H9 (cell line): ENCODE results near the gene FBXO31. TPM values are rescaled to one million over a fixed set of nuclear protein-coding genes. Genes with fewer than 3 reads are reported as not detected.

ENCODE experiments used
- DNase-seq: peaks from one replicate; pipeline ENCODE4 v3.0.0-alpha.2; 2017
- H2AFZ ChIP-seq: one replicate; pipeline ENCODE4 v1.6.1; 2013; ENCODE audit warnings: mild to moderate bottlenecking, low read length, control low read depth, moderate library complexity
- H2AK5ac ChIP-seq: 2 replicates; pipeline ENCODE4 v1.6.1; 2013; ENCODE audit warnings: low read length, control low read depth, mixed read lengths; ENCODE audit not compliant: insufficient read length
- H2BK120ac ChIP-seq: one replicate; pipeline ENCODE4 v1.6.1; 2013; ENCODE audit warnings: low read depth, mild to moderate bottlenecking, low read length, control low read depth, inconsistent platforms; ENCODE audit not compliant: poor library complexity, severe bottlenecking
- H2BK12ac ChIP-seq: 2 replicates; pipeline ENCODE4 v1.6.1; 2013; ENCODE audit warnings: low read length, control low read depth, mixed read lengths, low read depth; ENCODE audit not compliant: insufficient read length
- H2BK15ac ChIP-seq: 2 replicates; pipeline ENCODE4 v1.6.1; 2013; ENCODE audit warnings: low read depth, low read length, control low read depth
- H2BK20ac ChIP-seq: one replicate; pipeline ENCODE4 v1.6.1; 2013; ENCODE audit warnings: low read depth, mild to moderate bottlenecking, low read length, control low read depth, inconsistent platforms; ENCODE audit not compliant: poor library complexity, severe bottlenecking
- H2BK5ac ChIP-seq: 2 replicates; pipeline ENCODE4 v1.6.1; 2013; ENCODE audit warnings: low read length, control low read depth, mixed read lengths; ENCODE audit not compliant: insufficient read length
- H3K14ac ChIP-seq: 2 replicates; pipeline ENCODE4 v1.6.1; 2013; ENCODE audit warnings: low read length, control low read depth; ENCODE audit not compliant: insufficient read depth
- H3K18ac ChIP-seq: 2 replicates; pipeline ENCODE4 v1.6.1; 2013; ENCODE audit warnings: low read depth, mild to moderate bottlenecking, mixed read lengths, low read length, control low read depth; ENCODE audit not compliant: insufficient read length
- H3K23ac ChIP-seq: 2 replicates; pipeline ENCODE4 v1.6.1; 2013; ENCODE audit warnings: low read length, control low read depth, mixed read lengths, low read depth; ENCODE audit not compliant: insufficient read length
- H3K23me2 ChIP-seq: 2 replicates; pipeline ENCODE4 v1.6.1; 2013; ENCODE audit warnings: low read depth, mild to moderate bottlenecking, mixed read lengths, low read length, control low read depth; ENCODE audit not compliant: insufficient read length, poor library complexity, severe bottlenecking
- H3K27ac ChIP-seq: 2 replicates; pipeline ENCODE4 v1.5.1; 2013; ENCODE audit warnings: low read length, control low read depth, mixed read lengths, low read depth; ENCODE audit not compliant: insufficient read length
- H3K27me3 ChIP-seq: 2 replicates; pipeline ENCODE4 v1.6.1; 2013; ENCODE audit warnings: low read length, control low read depth, inconsistent platforms; ENCODE audit not compliant: insufficient read depth
- H3K4ac ChIP-seq: 2 replicates; pipeline ENCODE4 v1.6.1; 2013; ENCODE audit warnings: low read depth, mild to moderate bottlenecking, control low read depth, inconsistent platforms, low read length, moderate library complexity
- H3K4me1 ChIP-seq: 2 replicates; pipeline ENCODE4 v1.6.1; 2013; ENCODE audit warnings: low read length, control low read depth, inconsistent platforms; ENCODE audit not compliant: insufficient read depth
- H3K4me2 ChIP-seq: 2 replicates; pipeline ENCODE4 v1.6.1; 2013; ENCODE audit warnings: low read length, control low read depth, mixed read lengths; ENCODE audit not compliant: insufficient read length, insufficient read depth
- H3K56ac ChIP-seq: 2 replicates; pipeline ENCODE4 v1.6.1; 2013; ENCODE audit warnings: low read depth, mild to moderate bottlenecking, mixed read lengths, low read length, control low read depth; ENCODE audit not compliant: insufficient read length
- H3K79me1 ChIP-seq: 2 replicates; pipeline ENCODE4 v1.6.1; 2013; ENCODE audit warnings: low read depth, mild to moderate bottlenecking, moderate library complexity, low read length, control low read depth, inconsistent platforms; ENCODE audit not compliant: insufficient read depth, poor library complexity, severe bottlenecking
- H3K79me2 ChIP-seq: 2 replicates; pipeline ENCODE4 v1.6.1; 2013; ENCODE audit warnings: low read length, control low read depth, inconsistent platforms; ENCODE audit not compliant: insufficient read depth
- H3K9ac ChIP-seq: 2 replicates; pipeline ENCODE4 v1.6.1; 2013; ENCODE audit warnings: low read length, control low read depth, mixed read lengths; ENCODE audit not compliant: insufficient read length; ENCODE audit errors: extremely low read depth
- H3K9me3 ChIP-seq: one replicate; pipeline ENCODE4 v1.6.1; 2013; ENCODE audit warnings: low read depth, low read length, inconsistent platforms; ENCODE audit not compliant: control insufficient read depth
- H3T11ph ChIP-seq: one replicate; pipeline ENCODE4 v1.6.1; 2013; ENCODE audit warnings: mild to moderate bottlenecking, low read length, control low read depth, inconsistent platforms
- H4K20me1 ChIP-seq: one replicate; pipeline ENCODE4 v1.6.1; 2013; ENCODE audit not compliant: control insufficient read depth, insufficient read length, insufficient read depth
- H4K5ac ChIP-seq: 2 replicates; pipeline ENCODE4 v1.6.1; 2013; ENCODE audit warnings: low read depth, mild to moderate bottlenecking, mixed read lengths, low read length, control low read depth; ENCODE audit not compliant: insufficient read length
- H4K8ac ChIP-seq: replicated peaks from 2 replicates; pipeline ENCODE4 v1.6.1; 2013; ENCODE audit warnings: low read length, control low read depth, mixed read lengths, low read depth; ENCODE audit not compliant: insufficient read length
- H4K91ac ChIP-seq: 2 replicates; pipeline ENCODE4 v1.6.1; 2013; ENCODE audit warnings: low read depth, mild to moderate bottlenecking, moderate library complexity, mixed read lengths, low read length, control low read depth; ENCODE audit not compliant: insufficient read length
- H3K27ac Mint-ChIP-seq, 3 experiments: 2 replicates in 2 of 3; 3 replicates in 1 of 3; pipeline ENCODE4 v1.8.0; 2020 to 2021; ENCODE audit warnings: mixed read lengths in 3 of 3, mild to moderate bottlenecking in 1 of 3, moderate library complexity in 1 of 3
- H3K27me3 Mint-ChIP-seq: 2 replicates; pipeline ENCODE4 v1.8.0; 2021; ENCODE audit warnings: low read depth, mild to moderate bottlenecking, moderate library complexity, mixed read lengths
- H3K36me3 Mint-ChIP-seq, 3 experiments: 2 replicates in 2 of 3; 3 replicates in 1 of 3; pipeline ENCODE4 v1.8.0; 2020 to 2021; ENCODE audit warnings: low read depth in 3 of 3, mixed read lengths in 3 of 3; ENCODE audit not compliant: insufficient read depth in 1 of 3
- H3K4me1 Mint-ChIP-seq, 2 experiments: 2 replicates each; pipeline ENCODE4 v1.8.0; 2020; ENCODE audit warnings: mixed read lengths in 2 of 2
- H3K4me3 Mint-ChIP-seq, 2 experiments: 2 replicates in 1 of 2; 3 replicates in 1 of 2; pipeline ENCODE4 v1.8.0; 2020 to 2021; ENCODE audit warnings: mild to moderate bottlenecking in 2 of 2, mixed read lengths in 2 of 2, moderate library complexity in 1 of 2
- H3K9me3 Mint-ChIP-seq, 2 experiments: 2 replicates in 1 of 2; 3 replicates in 1 of 2; pipeline ENCODE4 v1.8.0; 2020; ENCODE audit warnings: mild to moderate bottlenecking in 2 of 2, mixed read lengths in 2 of 2, moderate library complexity in 1 of 2
- WGBS: extraction: QIAGEN DNeasy Blood & Tissue Kit; methylation state at CpG from one replicate; pipeline ENCODE4 v1.1.7; 2013; ENCODE audit warnings: missing lambda C conversion rate, low lambda C conversion rate, mixed read lengths; ENCODE audit not compliant: insufficient read length; ENCODE audit errors: extremely low coverage; 5-methylcytosine and 5-hydroxymethylcytosine counted together
- total RNA-seq: library from RNA; stranded (reverse); gene quantifications from 2 replicates; pipeline ENCODE4 v1.2.1, GENCODE V29; 2021
- TF ChIP-seq, protein P1 (sequence below): fragments of 200-600 bp; sonication (generic); conservative IDR thresholded peaks from 3 replicates; pipeline ENCODE4 v1.8.0; 2021; ENCODE audit warnings: antibody characterized with exemption, mild to moderate bottlenecking

FBXO31 gene
- total RNA-seq, 1 experiment from 2014 or later, result 24.2 TPM

DNA sequence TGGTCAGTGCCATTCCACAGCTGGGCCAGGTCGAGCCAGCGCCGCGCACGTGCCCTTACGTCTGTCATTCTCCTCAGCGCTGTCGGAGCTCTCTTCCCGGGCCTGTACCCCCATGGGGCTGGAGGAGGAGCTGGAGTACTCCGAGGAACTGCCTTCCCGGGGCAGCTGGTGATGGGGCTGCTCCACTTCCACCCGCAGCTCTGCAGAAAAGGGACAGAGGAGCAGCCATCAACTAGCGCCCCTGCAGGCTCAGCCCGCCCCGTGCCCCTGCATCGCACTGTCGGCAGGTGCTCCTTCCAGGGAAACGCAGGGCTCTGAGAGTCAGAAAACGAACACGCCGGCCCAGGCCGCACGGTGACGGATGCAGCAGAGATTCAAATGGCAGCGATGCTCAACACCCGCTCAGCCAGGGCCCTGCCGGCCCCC is 29.4 kb upstream of the FBXO31 start:
- no peak overlapping the region for H3T11ph ChIP-seq
- H2BK5ac ChIP-seq, result no peak overlapping the region
- no peak overlapping the region for H3K9ac ChIP-seq
- H3K14ac ChIP-seq, result no peak overlapping the region
- WGBS, result no CpG with 5 or more reads among the region's 27 CpGs
- H3K56ac ChIP-seq, result no peak overlapping the region
- H4K5ac ChIP-seq, result no peak overlapping the region
- H2AFZ ChIP-seq, result no peak overlapping the region
- H3K27ac ChIP-seq, result no peak overlapping the region
- no peak overlapping the region for H2BK15ac ChIP-seq
- DNase-seq, result no peak
- H3K9me3 ChIP-seq, result no peaks in the 10 kb centered on the region
- no peak overlapping the region for H3K23ac ChIP-seq
- H2AK5ac ChIP-seq, result no peak overlapping the region
- H3K23me2 ChIP-seq, result no peaks in the 10 kb centered on the region
- H3K4me2 ChIP-seq, result no peak overlapping the region
- H3K18ac ChIP-seq, result no peak overlapping the region
- no peaks in the 10 kb centered on the region for H3K4me1 ChIP-seq
- H3K9me3 Mint-ChIP-seq, result no peaks in the 10 kb centered on the region
- no peaks in the 10 kb centered on the region for H3K79me2 ChIP-seq
- no peak overlapping the region for H2BK120ac ChIP-seq
- no peaks in the 10 kb centered on the region for H3K27me3 ChIP-seq
- H2BK12ac ChIP-seq, result no peak overlapping the region
- H3K4me3 Mint-ChIP-seq, result no peak overlapping the region
- H3K79me1 ChIP-seq, result no peaks in the 10 kb centered on the region
- no peaks in the 10 kb centered on the region for H4K20me1 ChIP-seq
- peak overlapping the region in 1 of 3 experiments; percentile 66; a peak in 1 of 7 replicates for H3K27ac Mint-ChIP-seq
- no peaks in the 10 kb centered on the region for H3K27me3 Mint-ChIP-seq
- no peak overlapping the region for H4K8ac ChIP-seq
- H3K4ac ChIP-seq, result no peak overlapping the region
- peaks cover 25 to 68% (median 63%) of the 10 kb centered on the region in 3 experiments; a peak in 6 of 7 replicates for H3K36me3 Mint-ChIP-seq
- H4K91ac ChIP-seq, result no peak overlapping the region
- no peaks in the 10 kb centered on the region; a peak in 1 of 4 replicates for H3K4me1 Mint-ChIP-seq
- no peak overlapping the region for H2BK20ac ChIP-seq
- TF ChIP-seq, protein P1, sequence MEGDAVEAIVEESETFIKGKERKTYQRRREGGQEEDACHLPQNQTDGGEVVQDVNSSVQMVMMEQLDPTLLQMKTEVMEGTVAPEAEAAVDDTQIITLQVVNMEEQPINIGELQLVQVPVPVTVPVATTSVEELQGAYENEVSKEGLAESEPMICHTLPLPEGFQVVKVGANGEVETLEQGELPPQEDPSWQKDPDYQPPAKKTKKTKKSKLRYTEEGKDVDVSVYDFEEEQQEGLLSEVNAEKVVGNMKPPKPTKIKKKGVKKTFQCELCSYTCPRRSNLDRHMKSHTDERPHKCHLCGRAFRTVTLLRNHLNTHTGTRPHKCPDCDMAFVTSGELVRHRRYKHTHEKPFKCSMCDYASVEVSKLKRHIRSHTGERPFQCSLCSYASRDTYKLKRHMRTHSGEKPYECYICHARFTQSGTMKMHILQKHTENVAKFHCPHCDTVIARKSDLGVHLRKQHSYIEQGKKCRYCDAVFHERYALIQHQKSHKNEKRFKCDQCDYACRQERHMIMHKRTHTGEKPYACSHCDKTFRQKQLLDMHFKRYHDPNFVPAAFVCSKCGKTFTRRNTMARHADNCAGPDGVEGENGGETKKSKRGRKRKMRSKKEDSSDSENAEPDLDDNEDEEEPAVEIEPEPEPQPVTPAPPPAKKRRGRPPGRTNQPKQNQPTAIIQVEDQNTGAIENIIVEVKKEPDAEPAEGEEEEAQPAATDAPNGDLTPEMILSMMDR, result no peak
